H1 (cell line): ENCODE data around the gene ABLIM1. TPM values are rescaled to one million over a fixed set of nuclear protein-coding genes. Genes with fewer than 3 reads are reported as not detected.

Experiments used
- CTCF ChIA-PET: fragments of 300-600 bp; sonication (Branson Sonifier 250); formaldehyde crosslinking; loops from one replicate; lab custom pipeline; 2021; ENCODE audit not compliant: partially characterized antibody; lab: Charles Lee
- POLR2A ChIA-PET: fragments of 300-600 bp; sonication (Branson Sonifier 250); formaldehyde crosslinking; loops from one replicate; lab custom pipeline; 2021; ENCODE audit warnings: inconsistent platforms; ENCODE audit not compliant: partially characterized antibody; lab: Charles Lee
- DNase-seq, 2 experiments: peaks; one replicate each; pipeline versions ENCODE4 v3.0.0 to v3.0.0-alpha.2; 2010 to 2022; ENCODE audit warnings: low spot score in 2 of 2, low read depth in 1 of 2, mixed read lengths in 1 of 2
- FAIRE-seq: peaks from 2 replicates; lab custom pipeline; 2011; peaks lifted over from hg19 to GRCh38; lab: Jason Lieb, UNC
- H2AFZ ChIP-seq: 2 replicates; pipeline ENCODE4 v1.8.1; 2012; ENCODE audit warnings: low read length, inconsistent platforms
- H2AK5ac ChIP-seq: 2 replicates; pipeline ENCODE4 v1.6.1; 2013; ENCODE audit warnings: low read depth, low read length
- H2BK120ac ChIP-seq: replicated peaks from 2 replicates; pipeline ENCODE3; 2013; ENCODE audit warnings: low read depth, low read length, inconsistent platforms
- H2BK12ac ChIP-seq: 2 replicates; pipeline ENCODE4 v1.6.1; 2013; ENCODE audit warnings: low read depth, low read length
- H2BK15ac ChIP-seq: 2 replicates; pipeline ENCODE4 v1.6.1; 2013; ENCODE audit warnings: low read length
- H2BK20ac ChIP-seq: 2 replicates; pipeline ENCODE4 v1.6.1; 2013; ENCODE audit warnings: low read length
- H2BK5ac ChIP-seq: 2 replicates; pipeline ENCODE4 v1.6.1; 2013; ENCODE audit warnings: low read depth, low read length
- H3K14ac ChIP-seq: 2 replicates; pipeline ENCODE4 v1.6.1; 2013; ENCODE audit warnings: inconsistent platforms; ENCODE audit not compliant: insufficient read length
- H3K18ac ChIP-seq: 2 replicates; pipeline ENCODE4 v1.6.1; 2013; ENCODE audit warnings: low read length; ENCODE audit errors: extremely low read depth
- H3K23ac ChIP-seq: 2 replicates; pipeline ENCODE4 v1.6.1; 2013; ENCODE audit warnings: inconsistent platforms; ENCODE audit not compliant: insufficient read length
- H3K23me2 ChIP-seq: 2 replicates; pipeline ENCODE4 v1.6.1; 2013; ENCODE audit warnings: low read depth, low read length
- H3K27ac ChIP-seq: 2 replicates; pipeline ENCODE4 v1.6.1; 2011; ENCODE audit warnings: low read depth, low read length, inconsistent platforms
- H3K27me3 ChIP-seq, 4 experiments: replicated peaks in 1 of 4; 1 replicate in 1 of 4; 2 replicates in 3 of 4; pipeline versions ENCODE4 v1.6.1 to v1.8.1; 2011 to 2013; ENCODE audit warnings: low read length in 3 of 4, mild to moderate bottlenecking in 3 of 4, inconsistent platforms in 2 of 4, mixed read lengths in 2 of 4, moderate library complexity in 1 of 4; ENCODE audit not compliant: control insufficient read depth in 3 of 4, insufficient read depth in 3 of 4; ENCODE audit errors: extremely low read depth in 1 of 4
- H3K36me3 ChIP-seq, 4 experiments: 2 replicates each; pipeline versions ENCODE4 v1.6.1 to v1.8.1; 2011 to 2013; ENCODE audit warnings: mild to moderate bottlenecking in 4 of 4, low read length in 3 of 4, moderate library complexity in 2 of 4, control low read depth in 1 of 4, inconsistent platforms in 1 of 4; ENCODE audit not compliant: insufficient read depth in 4 of 4, control insufficient read depth in 2 of 4
- H3K4ac ChIP-seq: replicated peaks from 2 replicates; pipeline ENCODE3; 2013; ENCODE audit warnings: low read length, low read depth, mixed read lengths, inconsistent platforms; ENCODE audit not compliant: insufficient read length
- H3K4me1 ChIP-seq, 4 experiments: replicated peaks in 1 of 4; 1 replicate in 1 of 4; 2 replicates in 3 of 4; pipeline versions ENCODE4 v1.6.1 to v1.8.1; 2011 to 2013; ENCODE audit warnings: low read length in 3 of 4, inconsistent platforms in 2 of 4, mixed read lengths in 1 of 4; ENCODE audit not compliant: insufficient read depth in 4 of 4, control insufficient read depth in 3 of 4
- H3K4me2 ChIP-seq, 2 experiments: 2 replicates each; pipeline versions ENCODE4 v1.6.1 to v1.8.1; 2011 to 2013; ENCODE audit warnings: low read depth in 2 of 2, low read length in 2 of 2, control low read depth in 1 of 2, inconsistent platforms in 1 of 2, mild to moderate bottlenecking in 1 of 2; ENCODE audit not compliant: insufficient read depth in 1 of 2
- H3K4me3 ChIP-seq, 4 experiments: fragments of 200-600, 300-600 bp in 1 of 4; sonication (generic), shearing (Covaris generic), sonication (Bioruptor Twin) in 1 of 4; 2 replicates each; pipeline versions ENCODE4 v1.5.1 to v1.8.1; 2011 to 2016; ENCODE audit warnings: low read length in 4 of 4, low read depth in 3 of 4, control low read depth in 2 of 4, inconsistent platforms in 2 of 4, mild to moderate bottlenecking in 2 of 4, mixed read lengths in 1 of 4, moderate library complexity in 1 of 4; ENCODE audit not compliant: insufficient read depth in 2 of 4; ENCODE audit errors: extremely low read depth in 1 of 4
- H3K56ac ChIP-seq: replicated peaks from 2 replicates; pipeline ENCODE3; 2013; ENCODE audit warnings: low read depth, mild to moderate bottlenecking, mixed read lengths, low read length, inconsistent platforms; ENCODE audit not compliant: insufficient read length
- H3K79me1 ChIP-seq: 2 replicates; pipeline ENCODE4 v1.6.1; 2013; ENCODE audit warnings: low read depth, low read length, control low read depth
- H3K79me2 ChIP-seq, 2 experiments: 2 replicates each; pipeline versions ENCODE4 v1.6.1 to v1.8.1; 2012 to 2013; ENCODE audit warnings: low read length in 2 of 2, mild to moderate bottlenecking in 2 of 2, inconsistent platforms in 1 of 2; ENCODE audit not compliant: insufficient read depth in 2 of 2, control insufficient read depth in 1 of 2
- H3K9ac ChIP-seq, 4 experiments: replicated peaks in 1 of 4; 1 replicate in 1 of 4; 2 replicates in 3 of 4; pipeline versions ENCODE4 v1.6.1 to v1.8.1; 2011 to 2013; ENCODE audit warnings: low read depth in 3 of 4, low read length in 3 of 4, control low read depth in 2 of 4, mild to moderate bottlenecking in 2 of 4, moderate library complexity in 2 of 4, inconsistent platforms in 1 of 4; ENCODE audit errors: extremely low read depth in 1 of 4
- H3K9me3 ChIP-seq, 2 experiments: 2 replicates each; pipeline versions ENCODE4 v1.6.1 to v1.8.1; 2012 to 2013; ENCODE audit warnings: mild to moderate bottlenecking in 2 of 2, moderate library complexity in 2 of 2, control low read depth in 1 of 2, inconsistent platforms in 1 of 2, low read depth in 1 of 2, low read length in 1 of 2, mixed read lengths in 1 of 2; ENCODE audit not compliant: insufficient read depth in 2 of 2
- H4K20me1 ChIP-seq, 2 experiments: replicated peaks in 1 of 2; 2 replicates each; pipeline versions ENCODE3 to v1.8.1; 2011 to 2013; ENCODE audit warnings: inconsistent platforms in 2 of 2, low read length in 2 of 2, mild to moderate bottlenecking in 1 of 2; ENCODE audit not compliant: insufficient read depth in 2 of 2, control insufficient read depth in 1 of 2
- H4K5ac ChIP-seq: 2 replicates; pipeline ENCODE4 v1.6.1; 2013; ENCODE audit warnings: low read length, low read depth, mixed read lengths, inconsistent platforms; ENCODE audit not compliant: insufficient read length
- H4K8ac ChIP-seq: 2 replicates; pipeline ENCODE4 v1.8.0; 2013; ENCODE audit warnings: mild to moderate bottlenecking, moderate library complexity, low read length, inconsistent platforms; ENCODE audit not compliant: insufficient read depth; ENCODE audit errors: extremely low read depth
- H4K91ac ChIP-seq: replicated peaks from 2 replicates; pipeline ENCODE3; 2013; ENCODE audit warnings: low read length, mixed read lengths, inconsistent platforms; ENCODE audit not compliant: insufficient read length
- BRCA1 ChIP-seq: IDR thresholded peaks from 2 replicates; pipeline ENCODE4 v1.6.1; 2012; ENCODE audit warnings: low read depth, low read length, improper control_type of control experiment
- CHD2 ChIP-seq: IDR thresholded peaks from 2 replicates; pipeline ENCODE4 v1.6.1; 2012; ENCODE audit warnings: low read length, improper control_type of control experiment
- GTF2F1 ChIP-seq: IDR thresholded peaks from 2 replicates; pipeline ENCODE4 v1.6.1; 2012; ENCODE audit warnings: low read depth, low read length, improper control_type of control experiment, borderline replicate concordance
- MAFK ChIP-seq: IDR thresholded peaks from 2 replicates; pipeline ENCODE4 v1.6.1; 2012; ENCODE audit warnings: low read depth, mild to moderate bottlenecking, improper control_type of control experiment, low read length
- NANOG ChIP-seq: IDR thresholded peaks from 2 replicates; pipeline ENCODE4 v1.6.1; 2011; ENCODE audit warnings: low read length, low read depth, mild to moderate bottlenecking, inconsistent platforms; ENCODE audit not compliant: insufficient read depth, poor library complexity, severe bottlenecking
- NRF1 ChIP-seq: IDR thresholded peaks from 2 replicates; pipeline ENCODE4 v1.6.1; 2011; ENCODE audit warnings: mild to moderate bottlenecking, low read depth, low read length, improper control_type of control experiment
- SIRT6 ChIP-seq: IDR thresholded peaks from one replicate; pipeline ENCODE4 v1.7.1; 2012; ENCODE audit warnings: low read length, inconsistent platforms
- SRF ChIP-seq: IDR thresholded peaks from 2 replicates; pipeline ENCODE4 v1.6.1; 2011; ENCODE audit warnings: mild to moderate bottlenecking, low read depth, low read length, moderate library complexity
- TBP ChIP-seq: IDR thresholded peaks from 2 replicates; pipeline ENCODE4 v1.6.1; 2011; ENCODE audit warnings: low read depth, low read length, improper control_type of control experiment
- WGBS, 2 experiments: shearing (Covaris generic) in 1 of 2; methylation state at CpG; one replicate each; pipeline versions ENCODE4 v1.1.6 to v1.1.7; 2013 to 2015; ENCODE audit warnings: low lambda C conversion rate in 2 of 2, mixed read lengths in 2 of 2, inconsistent platforms in 1 of 2, low coverage in 1 of 2, missing lambda C conversion rate in 1 of 2; ENCODE audit not compliant: insufficient replicate concordance in 2 of 2, insufficient coverage in 1 of 2, insufficient read length in 1 of 2; ENCODE audit errors: extremely low coverage in 1 of 2, missing lambda C conversion rate in 1 of 2; 5-methylcytosine and 5-hydroxymethylcytosine counted together
- polyA plus RNA-seq, 7 experiments: library from polyadenylated mRNA; depleted of rRNA in 3 of 7; stranded (reverse) in 5 of 7; unstranded in 2 of 7; fragments of >200 nt in 5 of 7; fragments of 200-250 nt in 2 of 7; gene quantifications; 1 replicate in 5 of 7; 2 replicates in 1 of 7; 4 replicates in 1 of 7; pipeline versions ENCODE4 v1.2.1 to v1.2.3, GENCODE V29; 2011 to 2013; ENCODE audit warnings: missing spikeins in 2 of 7, mixed read lengths in 2 of 7
- total RNA-seq: library from RNA; stranded (reverse); fragmentation: NEBNext Ultra II Directional; extraction: Animal tissue kit (Norgen Biotek cat#: 25700); gene quantifications from 2 replicates; pipeline ENCODE4 v1.2.1, GENCODE V29; 2021
- TF ChIP-seq, protein P1 (sequence below): IDR thresholded peaks from 2 replicates; pipeline ENCODE4 v1.6.1; 2012; ENCODE audit warnings: inconsistent platforms
- TF ChIP-seq, protein P2 (sequence below): IDR thresholded peaks from 2 replicates; pipeline ENCODE4 v1.6.1; 2011; ENCODE audit warnings: low read length, improper control_type of control experiment

The ABLIM1 gene
- total and polyA plus RNA-seq, 2 of the 8 experiments (the other 6 are each of a cell fraction or from before 2014, with no cell fraction given): 51.2 to 51.7 TPM

DNA sequence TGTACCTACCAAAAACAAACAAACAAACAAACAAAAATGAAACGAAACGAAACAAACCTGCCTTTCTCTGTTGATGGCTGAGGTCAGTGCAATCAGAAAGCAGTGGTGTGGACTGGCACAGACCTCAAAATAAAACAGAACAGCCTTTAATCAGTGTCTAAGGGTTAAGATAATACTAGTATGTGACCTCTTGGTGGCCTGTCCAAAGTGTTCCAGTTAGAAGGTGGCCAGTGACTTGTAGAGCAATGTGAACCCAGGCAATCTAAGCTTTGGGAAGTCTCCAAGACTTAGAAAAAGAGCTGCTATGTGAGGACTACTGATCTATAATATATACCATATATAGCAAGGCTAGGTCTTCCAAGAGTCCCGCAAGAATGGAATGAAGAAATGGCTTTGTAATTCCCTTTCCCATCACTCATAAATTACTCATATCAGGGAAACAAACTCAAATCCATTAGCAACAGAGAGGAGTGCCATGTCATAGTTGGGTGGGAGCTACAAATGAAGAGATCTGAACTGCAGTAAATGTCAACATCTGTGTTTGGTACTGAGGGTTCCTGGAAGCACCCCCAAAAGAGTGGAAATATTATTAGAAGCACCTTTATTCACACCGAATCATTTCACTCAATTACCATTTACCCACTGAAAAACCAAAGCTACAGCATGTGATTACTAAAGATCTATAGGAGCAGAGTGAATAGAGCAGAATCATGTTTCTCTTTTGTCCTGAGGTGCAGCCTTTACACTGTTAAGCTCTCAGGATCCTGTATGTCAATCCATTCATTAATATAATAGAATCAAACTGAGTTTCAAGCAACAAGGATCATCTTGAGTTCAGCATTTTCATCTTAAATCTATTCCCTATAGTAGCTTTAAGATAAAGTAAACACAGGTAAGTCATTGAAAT lies 28.0 kb downstream of the ABLIM1 start:
- H2BK20ac ChIP-seq: no peak overlapping the region
- FAIRE-seq (no peak), DNase-seq (no peak)
- H3K4me2 ChIP-seq: no peak overlapping the region; a peak in 1 of 4 replicates
- peaks cover 7% of the 10 kb centered on the region; the same call in 1 of the 2 replicates for H3K23me2 ChIP-seq
- peaks cover 0 to 27% (median 16%) of the 10 kb centered on the region in 4 experiments; a peak in 6 of 7 replicates for H3K27me3 ChIP-seq
- peaks cover 0 to 7% (median 2%) of the 10 kb centered on the region in 4 experiments; a peak in 4 of 7 replicates for H3K4me1 ChIP-seq
- H3K9me3 ChIP-seq: no peaks in the 10 kb centered on the region
- H3K14ac ChIP-seq: no peak overlapping the region
- no peak overlapping the region for H3K56ac ChIP-seq
- H3K18ac ChIP-seq: no peak overlapping the region
- no peak overlapping the region for H3K4me3 ChIP-seq
- WGBS, 2 experiments: 86% methylated on average over 4 of the region's 4 CpGs; no CpG with 5 or more reads in 1 of the 2 experiments
- H3K79me2 ChIP-seq: no peaks in the 10 kb centered on the region
- no peak overlapping the region for H2BK5ac ChIP-seq
- no peak overlapping the region for H2BK120ac ChIP-seq
- H3K9ac ChIP-seq: no peak overlapping the region
- H4K91ac ChIP-seq: no peak overlapping the region
- H3K23ac ChIP-seq: no peak overlapping the region
- no peak overlapping the region for H2BK15ac ChIP-seq
- no peak overlapping the region for H3K4ac ChIP-seq
- no peak overlapping the region for H2AK5ac ChIP-seq
- H2AFZ ChIP-seq: no peak overlapping the region
- H3K27ac ChIP-seq: no peak overlapping the region
- H3K36me3 ChIP-seq: no peaks in the 10 kb centered on the region
- no peak overlapping the region for H4K5ac ChIP-seq
- H4K20me1 ChIP-seq: no peaks in the 10 kb centered on the region
- ChIA-PET CTCF (interaction anchor here (0.8 to 1.2 kb wide), 3 partner anchors 61 to 81 kb away, joined by 3 to 4 read pairs (median 3); no protein-coding TSS in a partner anchor), POLR2A (interaction anchor here (0.7 kb wide), 1 partner anchor 20 kb away, joined by 3 read pairs; no protein-coding TSS in a partner anchor)
- no peak overlapping the region for H4K8ac ChIP-seq
- no peak overlapping the region for H2BK12ac ChIP-seq
- H3K79me1 ChIP-seq: no peaks in the 10 kb centered on the region
- no peak for TF ChIP-seq CHD2
- TF ChIP-seq NANOG: no peak
- TF ChIP-seq SIRT6: no peak
- no peak for TF ChIP-seq SRF
- TF ChIP-seq GTF2F1: no peak
- TF ChIP-seq MAFK: no peak
- TF ChIP-seq, protein P1, sequence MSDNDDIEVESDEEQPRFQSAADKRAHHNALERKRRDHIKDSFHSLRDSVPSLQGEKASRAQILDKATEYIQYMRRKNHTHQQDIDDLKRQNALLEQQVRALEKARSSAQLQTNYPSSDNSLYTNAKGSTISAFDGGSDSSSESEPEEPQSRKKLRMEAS: no peak
- TF ChIP-seq, protein P2, sequence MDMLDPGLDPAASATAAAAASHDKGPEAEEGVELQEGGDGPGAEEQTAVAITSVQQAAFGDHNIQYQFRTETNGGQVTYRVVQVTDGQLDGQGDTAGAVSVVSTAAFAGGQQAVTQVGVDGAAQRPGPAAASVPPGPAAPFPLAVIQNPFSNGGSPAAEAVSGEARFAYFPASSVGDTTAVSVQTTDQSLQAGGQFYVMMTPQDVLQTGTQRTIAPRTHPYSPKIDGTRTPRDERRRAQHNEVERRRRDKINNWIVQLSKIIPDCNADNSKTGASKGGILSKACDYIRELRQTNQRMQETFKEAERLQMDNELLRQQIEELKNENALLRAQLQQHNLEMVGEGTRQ: no peak
- no peak for TF ChIP-seq BRCA1
- TF ChIP-seq NRF1: no peak
- TF ChIP-seq TBP: no peak
